NOMO-1 treated with dmso at 0.1 percent for 144 hours (cell line): Measurements from ENCODE around the gene CTSH.
A peak's percentile ranks its signal among the peaks of the same experiment; 100 is the strongest.
"Not testable (repeated sequence)": the region's sequence is repeated elsewhere in the genome, so short reads cannot be mapped to it uniquely, and the experiment has no call there.

ENCODE experiments used
- DNase-seq: peaks from one replicate; lab custom pipeline; 2025; ENCODE audit not compliant: unreplicated experiment; lab: John Stamatoyannopoulos, UW

Gene CTSH

DNA sequence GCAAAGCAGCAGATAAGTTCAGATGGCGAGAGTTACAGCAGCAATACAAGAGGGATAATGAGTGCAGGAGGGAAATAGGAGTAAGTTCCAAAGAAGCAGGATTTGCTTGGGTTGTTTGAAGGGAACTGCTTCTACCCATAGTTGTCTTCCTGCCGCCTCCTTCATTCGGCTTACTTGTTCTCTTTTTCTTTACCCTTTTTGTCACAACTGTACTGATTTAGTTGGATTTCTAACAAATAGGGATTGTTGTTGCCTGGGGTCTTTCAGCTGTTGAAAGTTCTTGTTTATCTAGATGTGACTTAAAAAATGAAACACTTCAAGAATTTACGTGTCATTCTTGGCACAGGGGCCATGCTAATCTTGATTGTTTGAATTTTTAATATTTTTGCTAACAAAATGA, 46.3 kb downstream of the CTSH start:
- DNase-seq = no peak

DNA sequence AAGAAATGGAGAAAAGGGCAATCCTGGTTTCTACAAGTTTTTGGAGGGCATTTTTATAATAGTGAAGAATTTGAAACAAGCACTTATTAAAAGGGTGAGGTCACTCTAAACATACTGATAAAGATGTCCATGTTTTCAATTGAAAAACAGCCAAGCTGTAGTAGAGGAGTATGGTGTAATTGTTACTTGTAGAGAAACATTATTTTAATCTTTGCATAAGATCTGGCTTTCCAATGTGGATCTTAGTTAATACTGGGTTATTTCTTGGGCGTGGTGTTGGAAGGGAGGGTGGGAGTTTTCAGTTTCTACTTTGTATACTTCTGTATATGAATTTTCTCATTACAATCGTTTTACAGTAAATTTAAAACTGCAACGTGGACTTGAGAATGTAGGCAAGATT, 49.4 kb downstream of the CTSH start:
- no peak for DNase-seq

DNA sequence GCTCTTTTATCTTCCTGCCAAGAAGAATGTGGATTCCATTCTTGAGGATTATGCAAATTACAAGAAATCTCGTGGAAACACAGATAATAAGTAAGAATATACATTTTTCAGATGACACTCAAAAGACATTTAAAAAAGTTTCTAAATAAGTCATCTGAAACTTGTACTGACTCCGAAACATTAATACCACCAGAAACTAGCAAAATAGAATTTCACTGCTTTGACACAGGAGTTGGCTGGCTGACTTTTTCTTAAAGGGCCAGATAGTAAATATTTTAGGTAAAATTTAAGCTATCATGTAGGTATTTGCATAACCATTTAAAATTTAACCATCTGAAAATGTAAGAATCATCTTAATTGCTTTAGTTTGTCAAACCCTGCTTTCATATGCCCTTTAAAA, 51.3 kb downstream of the CTSH start:
- no peak for DNase-seq

DNA sequence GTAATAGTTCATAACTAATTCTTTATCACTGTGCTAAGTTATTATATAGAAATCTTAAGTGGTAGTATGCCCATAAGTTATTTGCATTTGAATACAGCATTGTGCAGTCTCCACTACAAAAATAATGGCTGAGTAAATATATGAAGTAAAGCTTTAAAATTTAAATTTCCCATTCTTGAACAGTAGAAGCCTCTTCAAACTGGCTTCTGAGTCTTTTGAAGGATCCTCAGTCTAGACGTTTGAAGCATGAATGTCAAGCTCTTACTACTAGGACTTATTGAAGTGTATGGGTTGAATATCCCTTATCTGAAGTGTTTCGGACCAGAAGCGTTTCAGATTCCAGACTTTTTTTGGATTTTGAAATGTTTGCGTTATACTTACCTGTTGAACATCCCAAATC, 55.8 kb downstream of the CTSH start:
- DNase-seq = no peak

DNA sequence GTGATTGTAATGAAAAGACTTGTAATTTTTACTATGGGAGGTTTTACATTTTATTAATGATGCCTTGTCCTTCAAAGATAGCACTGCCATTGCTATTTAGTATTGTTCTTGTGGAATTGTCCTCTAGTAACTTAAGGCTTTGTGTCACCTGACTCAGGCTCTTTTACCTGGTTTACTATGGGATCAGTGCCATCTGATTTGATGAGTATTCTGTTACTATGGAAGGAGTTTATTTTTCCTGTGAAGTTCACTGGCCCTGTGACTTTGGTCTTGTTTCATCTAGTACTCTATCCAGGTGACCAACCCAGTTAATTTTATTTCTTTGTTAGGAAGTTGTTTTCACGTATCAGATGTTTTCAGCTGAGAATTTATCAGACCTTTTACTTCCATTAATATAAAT, 63.2 kb downstream of the CTSH start:
- no peak for DNase-seq

DNA sequence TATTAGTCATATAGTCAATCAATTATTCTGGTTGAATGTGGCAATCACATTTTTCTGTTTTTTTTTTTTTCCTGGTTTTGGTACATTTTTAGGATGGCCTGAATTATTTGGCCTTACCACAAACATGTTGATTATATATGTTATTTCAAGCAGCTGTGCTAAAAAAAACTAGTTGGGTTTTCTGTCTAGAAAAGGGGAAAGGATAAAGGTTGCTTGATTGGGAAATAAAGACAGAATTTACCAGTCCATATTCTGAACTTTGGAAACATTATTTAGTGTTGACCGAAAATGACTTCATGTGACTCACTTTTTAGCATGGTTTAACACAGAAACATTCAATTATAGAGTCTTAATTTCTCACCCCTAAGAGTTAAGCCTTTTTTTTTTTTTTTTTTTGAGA, 64.0 kb downstream of the CTSH start:
- no peak for DNase-seq

DNA sequence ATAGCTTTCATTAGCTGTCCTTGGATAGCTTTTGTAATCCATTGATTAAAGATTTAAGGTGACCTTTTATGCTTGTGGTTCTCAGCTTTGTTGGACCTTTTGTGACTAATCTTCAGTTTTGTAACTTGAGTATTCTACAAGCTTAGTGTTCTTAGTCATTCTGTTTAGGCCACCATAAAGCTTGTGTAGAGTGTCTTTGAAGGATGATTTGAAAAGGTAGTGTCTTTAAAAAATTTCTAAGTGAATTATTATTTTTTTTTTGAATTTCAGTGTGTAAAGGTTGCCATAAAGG, 64.7 kb downstream of the CTSH start:
- DNase-seq = no peak

DNA sequence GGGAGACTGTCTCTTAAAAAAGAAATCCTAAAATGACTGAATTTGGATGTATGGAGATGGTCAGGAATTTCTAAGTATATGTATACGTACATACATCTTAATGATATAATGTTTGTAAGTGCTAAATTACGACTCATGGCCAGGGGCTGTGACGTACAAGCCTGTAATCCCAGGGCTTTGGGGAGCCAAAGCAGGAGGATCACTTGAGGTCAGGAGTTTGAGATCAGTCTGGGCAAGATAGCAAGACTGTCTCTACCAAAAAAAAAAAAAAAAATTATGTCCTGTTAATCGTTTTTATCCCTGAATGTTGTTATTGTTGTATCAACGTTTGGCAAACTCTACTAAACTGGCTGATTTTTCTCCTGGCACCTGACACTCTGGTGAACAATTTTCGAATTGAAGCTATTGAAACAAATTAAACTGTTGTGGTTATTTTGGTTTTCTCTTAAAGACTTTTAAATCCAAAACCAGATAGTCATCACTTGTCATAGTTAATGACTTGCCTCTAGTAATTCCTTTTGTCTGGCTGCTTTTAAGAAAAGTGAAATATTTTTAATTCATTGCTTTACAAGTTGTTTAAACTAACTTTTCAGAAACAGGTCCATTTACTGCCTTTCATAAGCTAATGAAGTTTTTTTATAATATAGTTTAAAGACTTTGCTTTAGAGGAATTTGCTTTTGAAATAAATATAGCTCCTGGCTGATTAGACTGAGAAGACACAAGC, 65.2 kb downstream of the CTSH start:
- DNase-seq = no peak

DNA sequence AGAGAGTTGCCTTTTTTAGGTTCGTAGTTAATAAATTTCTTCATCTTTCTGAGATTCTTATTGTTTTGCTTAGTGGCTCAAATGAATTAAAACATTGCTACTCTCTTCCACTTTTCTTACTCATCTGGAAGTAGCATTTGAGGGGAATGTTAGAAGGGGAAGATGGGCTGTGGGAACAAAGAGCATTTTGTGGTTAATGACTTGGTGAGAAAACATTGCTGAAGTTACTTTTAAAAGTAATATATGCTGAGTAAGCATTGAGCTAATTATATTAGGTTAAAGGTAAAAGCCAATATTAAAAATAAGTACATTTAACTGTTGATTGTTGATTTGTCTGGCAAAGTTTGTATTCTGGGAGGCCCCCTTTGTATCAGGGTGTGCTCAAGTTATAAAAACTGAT, 66.5 kb downstream of the CTSH start:
- DNase-seq = no peak

DNA sequence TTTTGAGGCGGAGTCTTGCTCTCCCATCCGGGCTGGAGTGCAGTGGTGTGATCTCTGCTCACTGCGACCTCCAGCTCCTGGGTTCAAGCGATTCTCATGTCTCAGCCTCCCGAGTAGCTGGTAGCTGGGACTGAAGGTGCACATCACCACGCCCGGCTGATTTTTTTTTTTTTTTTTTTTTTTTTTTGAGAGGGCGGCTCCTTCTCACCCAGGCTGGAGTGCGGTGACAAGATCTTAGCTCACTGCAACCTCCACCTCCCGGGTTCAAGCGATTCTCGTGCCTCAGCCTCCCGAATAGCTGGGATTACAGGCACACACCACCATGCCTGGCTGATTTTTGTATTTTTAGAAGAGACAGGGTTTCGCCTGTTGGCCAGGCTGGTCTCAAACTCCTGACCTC, 67.9 kb downstream of the CTSH start:
- DNase-seq = not testable (repeated sequence)

DNA sequence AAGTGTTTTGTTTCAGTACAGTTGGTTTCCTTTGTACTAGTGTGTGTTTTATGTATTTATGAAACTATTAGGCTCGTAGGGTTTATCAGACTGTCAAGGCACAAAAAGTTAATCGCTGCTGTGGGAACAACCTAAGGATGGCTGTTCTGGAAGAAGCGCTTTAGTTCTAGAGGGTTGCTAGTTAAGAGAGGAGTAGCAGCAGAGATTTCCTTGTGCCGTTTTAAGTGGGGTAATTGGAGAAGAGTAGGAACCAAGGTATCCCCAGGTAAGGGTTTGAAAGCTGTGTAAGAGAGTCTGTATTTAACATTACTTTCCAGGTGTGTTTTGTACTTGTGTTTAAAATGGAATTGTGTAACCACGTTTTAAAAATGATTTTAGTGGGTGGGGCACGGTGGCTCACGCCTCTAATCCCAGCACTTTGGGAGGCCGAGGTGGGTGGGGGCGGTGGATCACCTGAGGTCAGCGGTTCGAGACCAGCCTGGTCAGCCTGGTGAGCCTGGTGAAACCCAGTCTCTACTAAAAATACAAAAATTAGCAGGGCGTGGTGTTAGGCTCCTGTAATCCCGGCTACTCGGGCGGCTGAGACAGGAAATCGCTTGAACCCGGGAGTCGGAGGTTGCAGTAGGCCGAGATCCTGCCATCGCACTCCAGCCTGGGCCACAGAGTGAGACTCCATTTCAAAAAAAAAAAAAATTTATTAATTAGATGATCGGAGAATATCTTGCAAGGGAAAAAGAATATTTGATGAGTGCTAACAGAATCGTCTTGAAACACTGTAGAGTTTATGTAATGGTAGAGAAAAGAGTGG, 69.5 kb downstream of the CTSH start:
- DNase-seq = no peak

DNA sequence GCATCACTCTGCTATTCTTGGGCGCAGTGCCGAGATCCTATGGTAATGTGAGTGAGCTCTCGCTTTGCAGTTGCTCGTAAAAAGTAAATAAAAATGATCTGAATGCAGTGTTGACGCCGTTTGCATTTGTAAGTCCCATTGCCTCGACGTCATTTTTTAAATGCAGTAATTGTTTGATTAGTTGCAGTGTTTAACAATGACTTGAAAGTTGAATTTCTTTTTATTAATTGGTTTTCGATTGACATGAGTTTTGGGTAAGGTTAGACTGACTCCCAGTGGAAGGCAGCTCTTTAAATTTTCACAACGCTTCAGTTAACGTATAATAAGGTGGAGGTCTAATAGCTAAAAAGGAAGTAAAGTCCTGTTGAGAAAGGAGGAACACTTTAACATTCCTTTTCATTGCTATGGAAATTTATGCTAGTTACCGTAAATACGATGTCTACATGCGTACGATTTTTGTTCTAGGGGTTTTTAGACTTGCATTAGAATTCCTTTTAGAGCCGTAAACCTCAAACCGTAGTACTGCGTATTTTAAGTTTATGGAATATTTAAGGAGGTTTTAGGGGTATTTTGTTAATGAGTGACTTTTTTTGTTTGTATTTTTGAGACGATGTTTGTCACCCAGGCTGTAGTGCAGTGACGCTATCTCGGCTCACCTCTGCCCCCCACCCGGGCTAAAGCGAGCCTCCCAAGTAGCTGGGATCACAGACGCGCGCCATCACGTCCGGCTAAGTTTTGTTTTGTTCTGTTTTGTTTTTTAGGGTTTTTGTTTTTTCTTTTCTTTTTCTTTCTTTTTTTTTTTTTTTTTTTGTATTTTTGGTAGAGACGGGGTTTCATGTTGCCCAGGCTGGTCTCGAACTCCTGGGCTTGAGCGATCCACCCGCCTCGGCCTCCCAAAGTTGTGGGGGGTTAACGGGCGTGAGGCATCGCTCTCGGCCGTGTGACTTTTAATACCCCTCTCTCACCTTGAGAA, 70.8 kb downstream of the CTSH start:
- DNase-seq = no peak

DNA sequence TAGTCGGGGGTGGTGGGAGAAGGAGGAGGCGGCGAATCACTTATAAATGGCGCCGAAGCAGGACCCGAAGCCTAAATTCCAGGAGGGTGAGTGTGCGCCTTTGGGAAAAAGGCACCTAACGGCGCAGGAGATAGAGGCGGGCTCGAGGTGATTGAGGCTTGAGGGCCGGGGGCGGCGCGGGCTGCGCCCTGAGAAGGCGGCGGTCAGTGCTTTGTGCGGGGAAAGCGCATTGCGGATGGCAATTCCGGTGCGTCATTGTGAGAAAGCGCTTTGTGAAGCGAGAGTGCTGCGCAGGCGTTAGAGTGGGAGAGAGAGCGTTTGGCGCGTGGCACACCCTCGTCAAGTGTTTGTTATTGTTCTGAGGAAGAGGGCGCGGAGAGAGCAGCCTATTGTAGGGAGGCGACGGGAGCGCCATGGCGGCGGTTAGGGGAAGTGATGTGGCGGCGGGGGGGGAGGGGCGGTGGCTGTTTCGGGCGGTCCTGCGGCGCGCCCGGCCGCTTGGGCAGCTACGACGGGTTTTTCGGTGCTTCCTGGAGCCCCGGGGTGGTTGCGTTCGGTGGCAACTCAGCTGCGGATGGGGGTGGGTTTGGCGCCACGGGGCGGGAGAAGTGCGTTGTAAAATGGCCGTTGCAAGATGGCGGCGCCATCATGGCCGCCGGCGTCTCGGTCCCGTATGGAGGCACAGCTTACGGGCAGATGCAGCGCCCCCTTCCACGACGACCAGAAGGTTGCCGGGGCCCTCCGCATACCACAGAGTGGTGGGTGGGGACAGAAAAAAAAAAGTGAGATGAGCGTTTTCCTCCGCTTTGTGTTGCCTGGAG, 71.7 kb downstream of the CTSH start:
- peak; percentile 76 for DNase-seq

DNA sequence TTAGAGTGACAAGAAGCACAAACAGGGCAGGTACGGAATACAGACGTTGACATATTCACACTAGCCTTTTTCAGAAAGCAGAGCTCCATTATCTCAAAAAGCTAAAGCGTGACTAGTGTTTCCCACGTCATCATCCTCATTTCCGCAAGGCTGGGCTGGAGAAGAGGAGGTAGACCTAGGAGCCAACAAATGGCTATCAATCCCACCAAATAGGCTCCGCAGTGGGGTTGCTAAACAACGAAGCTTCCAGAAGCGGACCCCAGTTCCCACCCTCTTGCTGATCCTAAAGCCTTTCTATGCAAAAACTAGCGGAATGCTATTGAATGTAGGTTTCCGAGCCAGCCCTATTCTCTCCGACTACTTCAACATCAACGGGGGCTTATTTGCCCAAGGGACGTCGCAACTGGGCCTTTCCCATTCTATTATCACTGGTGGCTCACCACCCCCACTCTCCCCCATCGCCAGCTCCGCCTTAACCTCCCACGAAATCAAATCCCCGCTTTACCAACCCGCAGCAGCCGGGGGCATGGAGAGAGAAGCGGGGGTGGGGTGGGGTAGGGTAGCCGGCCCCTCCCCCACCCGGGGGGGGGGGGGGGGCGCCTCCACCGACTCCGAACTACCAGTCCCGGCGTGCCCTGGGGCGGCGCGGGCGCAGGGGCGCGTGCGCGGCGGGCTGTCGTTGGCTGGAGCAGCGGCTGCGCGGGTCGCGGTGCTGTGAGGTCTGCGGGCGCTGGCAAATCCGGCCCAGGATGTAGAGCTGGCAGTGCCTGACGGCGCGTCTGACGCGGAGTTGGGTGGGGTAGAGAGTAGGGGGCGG, 72.5 kb downstream of the CTSH start, which contains the start of gene MORF4L1:
Gene MORF4L1, plus strand, starts transcription at position 736 of the 817 bp plus-strand sequence. CDS start 128 bp downstream, outside the sequence.
- DNase-seq = peak; percentile 90

DNA sequence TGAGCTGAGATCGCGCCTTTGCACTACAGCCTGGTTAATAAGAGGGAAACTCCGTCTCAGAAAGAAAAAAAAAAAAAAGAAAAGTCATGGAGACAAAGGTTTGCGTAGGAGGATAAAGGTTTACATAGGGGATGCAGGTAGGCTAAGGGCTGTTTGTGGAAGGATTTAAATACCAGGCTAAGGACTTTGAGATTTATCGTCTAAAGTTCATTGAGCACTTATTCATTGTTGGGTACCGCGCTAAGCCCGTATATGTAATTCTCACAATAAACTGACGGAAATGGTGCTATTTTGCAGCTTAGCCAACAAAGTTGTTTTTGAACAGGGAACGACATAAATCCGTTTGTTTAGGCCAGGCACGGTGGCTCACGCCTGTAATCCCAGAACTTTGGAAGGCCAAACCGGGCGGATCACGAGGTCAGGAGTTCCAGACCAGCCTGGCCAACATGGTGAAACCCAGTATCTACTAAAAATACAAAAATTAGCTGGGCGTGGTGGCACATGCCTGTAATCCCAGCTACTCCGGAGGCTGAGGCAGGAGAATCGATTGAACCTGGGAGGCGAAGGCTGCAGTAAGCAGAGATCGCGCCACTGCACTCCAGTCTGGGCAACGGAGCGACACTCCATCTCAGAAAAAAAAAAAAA, 73.2 kb downstream of the CTSH start:
- not testable (repeated sequence) for DNase-seq
